ENCODE results near the gene TMEM109. TPM values are rescaled to one million over a fixed set of nuclear protein-coding genes. Genes with fewer than 3 reads are reported as not detected.

The TMEM109 gene
- total RNA-seq, 1 experiment from 2014 or later, result 26.8 TPM

DNA sequence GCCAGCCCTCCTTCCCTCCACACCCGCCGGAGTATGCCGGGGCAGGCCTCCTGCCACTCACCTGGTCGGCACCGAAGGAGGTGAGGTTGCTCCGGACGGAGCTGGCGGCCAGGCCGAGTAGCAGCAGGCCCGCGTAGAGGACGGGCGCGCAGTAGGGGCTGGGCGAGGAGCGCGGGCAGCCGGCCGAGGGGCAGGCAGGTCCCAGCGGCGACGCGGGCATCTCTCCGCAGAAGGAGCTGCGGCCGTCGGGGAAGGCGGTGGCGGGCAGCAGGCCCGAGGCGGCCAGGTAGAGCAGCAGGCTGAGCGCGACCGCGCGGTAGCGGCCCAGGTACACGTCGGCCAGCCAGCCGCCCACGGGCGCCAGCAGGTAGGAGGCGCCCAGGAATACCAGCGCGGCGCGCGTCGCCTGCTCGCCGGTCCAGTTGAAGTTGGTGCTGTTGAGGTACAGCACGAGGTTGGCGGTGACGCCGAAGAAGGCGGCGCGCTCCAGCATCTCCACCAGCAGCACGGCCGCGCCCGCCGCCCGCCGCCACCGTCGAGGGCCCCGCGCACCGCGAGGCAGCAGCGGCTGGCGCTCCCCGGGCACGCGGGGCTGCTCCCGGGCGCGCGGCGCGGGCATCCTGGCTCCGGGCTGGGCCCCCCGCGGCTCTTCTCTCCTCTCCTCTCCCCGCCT lies 37.1 kb downstream of the TMEM109 start (continued):
- TF ChIP-seq, protein P1, sequence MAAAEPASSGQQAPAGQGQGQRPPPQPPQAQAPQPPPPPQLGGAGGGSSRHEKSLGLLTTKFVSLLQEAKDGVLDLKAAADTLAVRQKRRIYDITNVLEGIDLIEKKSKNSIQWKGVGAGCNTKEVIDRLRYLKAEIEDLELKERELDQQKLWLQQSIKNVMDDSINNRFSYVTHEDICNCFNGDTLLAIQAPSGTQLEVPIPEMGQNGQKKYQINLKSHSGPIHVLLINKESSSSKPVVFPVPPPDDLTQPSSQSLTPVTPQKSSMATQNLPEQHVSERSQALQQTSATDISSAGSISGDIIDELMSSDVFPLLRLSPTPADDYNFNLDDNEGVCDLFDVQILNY (CRISPR knock-in tag; IDR thresholded peaks at IDR 0.05), result peak; percentile 27; the same call in 1 of the 2 replicates
- TF ChIP-seq, protein P2, sequence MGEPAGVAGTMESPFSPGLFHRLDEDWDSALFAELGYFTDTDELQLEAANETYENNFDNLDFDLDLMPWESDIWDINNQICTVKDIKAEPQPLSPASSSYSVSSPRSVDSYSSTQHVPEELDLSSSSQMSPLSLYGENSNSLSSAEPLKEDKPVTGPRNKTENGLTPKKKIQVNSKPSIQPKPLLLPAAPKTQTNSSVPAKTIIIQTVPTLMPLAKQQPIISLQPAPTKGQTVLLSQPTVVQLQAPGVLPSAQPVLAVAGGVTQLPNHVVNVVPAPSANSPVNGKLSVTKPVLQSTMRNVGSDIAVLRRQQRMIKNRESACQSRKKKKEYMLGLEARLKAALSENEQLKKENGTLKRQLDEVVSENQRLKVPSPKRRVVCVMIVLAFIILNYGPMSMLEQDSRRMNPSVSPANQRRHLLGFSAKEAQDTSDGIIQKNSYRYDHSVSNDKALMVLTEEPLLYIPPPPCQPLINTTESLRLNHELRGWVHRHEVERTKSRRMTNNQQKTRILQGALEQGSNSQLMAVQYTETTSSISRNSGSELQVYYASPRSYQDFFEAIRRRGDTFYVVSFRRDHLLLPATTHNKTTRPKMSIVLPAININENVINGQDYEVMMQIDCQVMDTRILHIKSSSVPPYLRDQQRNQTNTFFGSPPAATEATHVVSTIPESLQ (CRISPR knock-in tag; IDR thresholded peaks at IDR 0.05), result peak; percentile 43; the same call in 1 of the 2 replicates
- TF ChIP-seq JUN (CRISPR knock-in tag; IDR thresholded peaks at IDR 0.05) (peak; percentile 82), NR2C2 (CRISPR knock-in tag; IDR thresholded peaks at IDR 0.05) (peak; percentile 36; the same call in 1 of the 2 replicates), ZNF423 (CRISPR knock-in tag; IDR thresholded peaks at IDR 0.05) (no peak), ZNF317 (CRISPR knock-in tag; IDR thresholded peaks at IDR 0.05; ENCODE audit: borderline replicate concordance, low read depth) (peak; percentile 58; the same call in 1 of the 2 replicates), MYBL2 (CRISPR knock-in tag; IDR thresholded peaks at IDR 0.05) (peak; percentile 68; the same call in 1 of the 2 replicates)
- TF ChIP-seq, protein P3, sequence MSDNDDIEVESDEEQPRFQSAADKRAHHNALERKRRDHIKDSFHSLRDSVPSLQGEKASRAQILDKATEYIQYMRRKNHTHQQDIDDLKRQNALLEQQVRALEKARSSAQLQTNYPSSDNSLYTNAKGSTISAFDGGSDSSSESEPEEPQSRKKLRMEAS (CRISPR knock-in tag; IDR thresholded peaks at IDR 0.05), result peak; percentile 91; the same call in 1 of the 2 replicates
- TF ChIP-seq, protein P4, sequence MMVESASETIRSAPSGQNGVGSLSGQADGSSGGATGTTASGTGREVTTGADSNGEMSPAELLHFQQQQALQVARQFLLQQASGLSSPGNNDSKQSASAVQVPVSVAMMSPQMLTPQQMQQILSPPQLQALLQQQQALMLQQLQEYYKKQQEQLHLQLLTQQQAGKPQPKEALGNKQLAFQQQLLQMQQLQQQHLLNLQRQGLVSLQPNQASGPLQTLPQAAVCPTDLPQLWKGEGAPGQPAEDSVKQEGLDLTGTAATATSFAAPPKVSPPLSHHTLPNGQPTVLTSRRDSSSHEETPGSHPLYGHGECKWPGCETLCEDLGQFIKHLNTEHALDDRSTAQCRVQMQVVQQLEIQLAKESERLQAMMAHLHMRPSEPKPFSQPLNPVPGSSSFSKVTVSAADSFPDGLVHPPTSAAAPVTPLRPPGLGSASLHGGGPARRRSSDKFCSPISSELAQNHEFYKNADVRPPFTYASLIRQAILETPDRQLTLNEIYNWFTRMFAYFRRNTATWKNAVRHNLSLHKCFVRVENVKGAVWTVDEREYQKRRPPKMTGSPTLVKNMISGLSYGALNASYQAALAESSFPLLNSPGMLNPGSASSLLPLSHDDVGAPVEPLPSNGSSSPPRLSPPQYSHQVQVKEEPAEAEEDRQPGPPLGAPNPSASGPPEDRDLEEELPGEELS (CRISPR knock-in tag; IDR thresholded peaks at IDR 0.05), result peak; percentile 98

DNA sequence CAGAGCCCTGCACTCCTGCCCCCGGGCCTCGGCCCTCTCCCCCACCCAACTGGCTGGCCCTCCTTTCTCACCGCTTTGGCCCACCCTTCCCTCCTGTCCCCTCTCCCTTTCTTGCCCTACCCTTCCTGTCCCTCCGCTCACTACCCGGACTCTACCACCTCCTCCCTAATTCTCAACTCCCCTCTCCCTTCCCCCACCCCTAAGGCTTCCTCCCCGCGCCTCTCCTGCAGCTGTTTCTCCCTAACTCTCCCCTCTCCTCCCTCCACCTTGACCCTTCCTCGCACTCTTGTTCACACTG lies 37.6 kb downstream of the TMEM109 start:
- Mint-ChIP-seq H3K27me3 (ENCODE audit: low read depth) (peaks cover 42% of the 10 kb centered on the region), H3K27ac (no peak overlapping the region), H3K4me1 (peaks cover 32% of the 10 kb centered on the region), H3K36me3 (no peaks in the 10 kb centered on the region), H3K4me3 (peak overlapping the region; percentile 69), H3K9me3 (no peaks in the 10 kb centered on the region)
- TF ChIP-seq, protein P5, sequence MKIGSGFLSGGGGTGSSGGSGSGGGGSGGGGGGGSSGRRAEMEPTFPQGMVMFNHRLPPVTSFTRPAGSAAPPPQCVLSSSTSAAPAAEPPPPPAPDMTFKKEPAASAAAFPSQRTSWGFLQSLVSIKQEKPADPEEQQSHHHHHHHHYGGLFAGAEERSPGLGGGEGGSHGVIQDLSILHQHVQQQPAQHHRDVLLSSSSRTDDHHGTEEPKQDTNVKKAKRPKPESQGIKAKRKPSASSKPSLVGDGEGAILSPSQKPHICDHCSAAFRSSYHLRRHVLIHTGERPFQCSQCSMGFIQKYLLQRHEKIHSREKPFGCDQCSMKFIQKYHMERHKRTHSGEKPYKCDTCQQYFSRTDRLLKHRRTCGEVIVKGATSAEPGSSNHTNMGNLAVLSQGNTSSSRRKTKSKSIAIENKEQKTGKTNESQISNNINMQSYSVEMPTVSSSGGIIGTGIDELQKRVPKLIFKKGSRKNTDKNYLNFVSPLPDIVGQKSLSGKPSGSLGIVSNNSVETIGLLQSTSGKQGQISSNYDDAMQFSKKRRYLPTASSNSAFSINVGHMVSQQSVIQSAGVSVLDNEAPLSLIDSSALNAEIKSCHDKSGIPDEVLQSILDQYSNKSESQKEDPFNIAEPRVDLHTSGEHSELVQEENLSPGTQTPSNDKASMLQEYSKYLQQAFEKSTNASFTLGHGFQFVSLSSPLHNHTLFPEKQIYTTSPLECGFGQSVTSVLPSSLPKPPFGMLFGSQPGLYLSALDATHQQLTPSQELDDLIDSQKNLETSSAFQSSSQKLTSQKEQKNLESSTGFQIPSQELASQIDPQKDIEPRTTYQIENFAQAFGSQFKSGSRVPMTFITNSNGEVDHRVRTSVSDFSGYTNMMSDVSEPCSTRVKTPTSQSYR (CRISPR knock-in tag; IDR thresholded peaks at IDR 0.05), result 0 out of 2 replicates have a peak, but pooled peaks have one; percentile 9
- no peak for TF ChIP-seq ZNF263 (CRISPR knock-in tag; IDR thresholded peaks at IDR 0.05; ENCODE audit: low read depth)
- POLR2A ChIA-PET, result interaction anchor here (0.7 kb wide), 1 partner anchor 45 kb away, joined by 4 read pairs; the partner anchor contains the start of gene PRPF19
- no peak for DNase-seq (ENCODE audit: low spot score)
- ATAC-seq, result peak; percentile 61
- CTCF ChIA-PET, result interaction anchor here (0.6 to 2.2 kb wide), 3 partner anchors 28 to 178 kb away, joined by 3 to 7 read pairs (median 5); no protein-coding TSS in a partner anchor

DNA sequence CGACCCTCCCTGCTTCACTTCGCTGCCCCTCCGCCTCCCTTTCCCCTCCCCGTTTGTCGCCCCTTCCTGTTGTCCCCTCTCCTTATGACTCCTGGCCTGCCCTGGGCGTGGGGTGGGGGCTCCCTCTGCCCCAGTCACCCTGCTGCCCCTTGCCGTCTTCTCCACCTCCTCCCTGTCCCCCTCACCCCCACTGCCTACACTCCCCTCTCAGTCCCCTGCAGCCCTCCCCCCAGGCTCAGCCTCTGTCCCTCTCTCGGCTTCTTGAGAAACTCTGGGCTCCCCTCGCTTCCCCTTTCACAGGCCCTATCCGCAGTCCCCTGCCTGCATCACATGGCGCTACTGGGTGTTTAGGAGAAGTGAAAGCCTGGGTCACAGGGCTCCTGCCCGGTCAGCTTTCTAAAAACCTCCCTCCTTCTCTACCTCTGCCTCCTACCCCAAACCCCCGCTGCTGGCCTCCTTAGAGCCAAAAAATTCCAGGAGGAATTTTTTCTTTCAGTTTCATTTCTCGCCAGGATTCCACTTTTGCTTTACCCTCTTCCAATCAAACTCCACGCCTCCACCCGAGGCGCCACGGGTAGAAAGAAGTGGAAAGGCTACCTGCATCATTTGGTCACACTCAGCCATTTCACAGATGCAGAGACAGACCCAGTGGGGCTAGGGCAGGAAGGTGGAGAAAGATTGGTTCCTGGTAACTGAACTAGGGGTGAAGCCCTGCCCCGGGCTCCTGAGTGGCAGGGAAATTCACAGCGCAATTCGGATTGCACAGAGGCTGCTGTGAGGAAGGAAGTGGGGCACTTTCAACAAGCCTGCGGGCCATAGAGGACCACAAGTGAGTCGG lies 38.2 kb downstream of the TMEM109 start, which contains the start of gene SLC15A3:
TSS of gene SLC15A3 (minus strand) at position 273 of the 838 bp plus-strand sequence. CDS start 625 bp downstream, outside the sequence.
- CTCF ChIA-PET, result interaction anchor here (0.6 to 2.2 kb wide), 2 partner anchors 28 to 36 kb away, joined by 3 to 7 read pairs; no protein-coding TSS in a partner anchor
- ATAC-seq (peak; percentile 59), DNase-seq (ENCODE audit: low spot score) (peak; percentile 55)
- POLR2A ChIA-PET, result interaction anchor here (0.7 kb wide), 1 partner anchor 46 kb away, joined by 4 read pairs; the partner anchor contains the start of gene PRPF19
- Mint-ChIP-seq H3K27me3 (ENCODE audit: low read depth) (peaks cover 42% of the 10 kb centered on the region), H3K36me3 (no peaks in the 10 kb centered on the region), H3K27ac (peak within 1 kb of the TSS; percentile 92; the same call in 1 of the 2 replicates), H3K4me1 (peaks cover 32% of the 10 kb centered on the region), H3K4me3 (peak within 1 kb of the TSS; percentile 69), H3K9me3 (no peaks in the 10 kb centered on the region)
- TF ChIP-seq FOXK1 (CRISPR knock-in tag; IDR thresholded peaks at IDR 0.05), result peak; percentile 40; the same call in 1 of the 2 replicates
- TF ChIP-seq GABPB1 (CRISPR knock-in tag; IDR thresholded peaks at IDR 0.05), result no peak
- TF ChIP-seq, protein P6, sequence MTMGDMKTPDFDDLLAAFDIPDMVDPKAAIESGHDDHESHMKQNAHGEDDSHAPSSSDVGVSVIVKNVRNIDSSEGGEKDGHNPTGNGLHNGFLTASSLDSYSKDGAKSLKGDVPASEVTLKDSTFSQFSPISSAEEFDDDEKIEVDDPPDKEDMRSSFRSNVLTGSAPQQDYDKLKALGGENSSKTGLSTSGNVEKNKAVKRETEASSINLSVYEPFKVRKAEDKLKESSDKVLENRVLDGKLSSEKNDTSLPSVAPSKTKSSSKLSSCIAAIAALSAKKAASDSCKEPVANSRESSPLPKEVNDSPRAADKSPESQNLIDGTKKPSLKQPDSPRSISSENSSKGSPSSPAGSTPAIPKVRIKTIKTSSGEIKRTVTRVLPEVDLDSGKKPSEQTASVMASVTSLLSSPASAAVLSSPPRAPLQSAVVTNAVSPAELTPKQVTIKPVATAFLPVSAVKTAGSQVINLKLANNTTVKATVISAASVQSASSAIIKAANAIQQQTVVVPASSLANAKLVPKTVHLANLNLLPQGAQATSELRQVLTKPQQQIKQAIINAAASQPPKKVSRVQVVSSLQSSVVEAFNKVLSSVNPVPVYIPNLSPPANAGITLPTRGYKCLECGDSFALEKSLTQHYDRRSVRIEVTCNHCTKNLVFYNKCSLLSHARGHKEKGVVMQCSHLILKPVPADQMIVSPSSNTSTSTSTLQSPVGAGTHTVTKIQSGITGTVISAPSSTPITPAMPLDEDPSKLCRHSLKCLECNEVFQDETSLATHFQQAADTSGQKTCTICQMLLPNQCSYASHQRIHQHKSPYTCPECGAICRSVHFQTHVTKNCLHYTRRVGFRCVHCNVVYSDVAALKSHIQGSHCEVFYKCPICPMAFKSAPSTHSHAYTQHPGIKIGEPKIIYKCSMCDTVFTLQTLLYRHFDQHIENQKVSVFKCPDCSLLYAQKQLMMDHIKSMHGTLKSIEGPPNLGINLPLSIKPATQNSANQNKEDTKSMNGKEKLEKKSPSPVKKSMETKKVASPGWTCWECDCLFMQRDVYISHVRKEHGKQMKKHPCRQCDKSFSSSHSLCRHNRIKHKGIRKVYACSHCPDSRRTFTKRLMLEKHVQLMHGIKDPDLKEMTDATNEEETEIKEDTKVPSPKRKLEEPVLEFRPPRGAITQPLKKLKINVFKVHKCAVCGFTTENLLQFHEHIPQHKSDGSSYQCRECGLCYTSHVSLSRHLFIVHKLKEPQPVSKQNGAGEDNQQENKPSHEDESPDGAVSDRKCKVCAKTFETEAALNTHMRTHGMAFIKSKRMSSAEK (CRISPR knock-in tag; IDR thresholded peaks at IDR 0.05; ENCODE audit: borderline replicate concordance), result no peak
- TF ChIP-seq FOXJ3 (CRISPR knock-in tag; IDR thresholded peaks at IDR 0.05; ENCODE audit: borderline replicate concordance), result no peak
- TF ChIP-seq, protein P7, sequence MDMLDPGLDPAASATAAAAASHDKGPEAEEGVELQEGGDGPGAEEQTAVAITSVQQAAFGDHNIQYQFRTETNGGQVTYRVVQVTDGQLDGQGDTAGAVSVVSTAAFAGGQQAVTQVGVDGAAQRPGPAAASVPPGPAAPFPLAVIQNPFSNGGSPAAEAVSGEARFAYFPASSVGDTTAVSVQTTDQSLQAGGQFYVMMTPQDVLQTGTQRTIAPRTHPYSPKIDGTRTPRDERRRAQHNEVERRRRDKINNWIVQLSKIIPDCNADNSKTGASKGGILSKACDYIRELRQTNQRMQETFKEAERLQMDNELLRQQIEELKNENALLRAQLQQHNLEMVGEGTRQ (CRISPR knock-in tag; IDR thresholded peaks at IDR 0.05), result peak; percentile 31; the same call in 1 of the 2 replicates
